SK-N-SH treated with all-trans-retinoic acid at 6 μM for 48 hours (cell line): ENCODE data around the gene TCF12.
"Not testable (repeated sequence)": the region's sequence is repeated elsewhere in the genome, so short reads cannot be mapped to it uniquely, and the experiment has no call there.

Source experiments
- GLIS3 ChIP-seq: fragments of 250-450 bp; sonication (Bioruptor Pico); IDR thresholded peaks from 2 replicates; pipeline ENCODE4 v1.5.0; 2020; ENCODE audit warnings: mild to moderate bottlenecking, moderate library complexity
- PATZ1 ChIP-seq: fragments of 250-450 bp; sonication (Bioruptor Pico); IDR thresholded peaks from 2 replicates; pipeline ENCODE4 v1.8.0; 2020; ENCODE audit warnings: mild to moderate bottlenecking, moderate library complexity, borderline replicate concordance
- RARB ChIP-seq: fragments of 250-450 bp; sonication (Bioruptor Pico); IDR thresholded peaks from 2 replicates; pipeline ENCODE4 v1.8.0; 2021; ENCODE audit warnings: mild to moderate bottlenecking, moderate library complexity

- not testable (repeated sequence) for TF ChIP-seq RARB; PATZ1 (CRISPR knock-in tag); GLIS3 (CRISPR knock-in tag)
Measured at GRCh38 chr15:56932509-56932868, 14.0 kb downstream of the TCF12 start.
